NCI-H524 treated with DMSO at 0.1 percent for 48 hours (cell line): ENCODE results near the gene SPATA24.
"Not testable (repeated sequence)": the region's sequence is repeated elsewhere in the genome, so short reads cannot be mapped to it uniquely, and the experiment has no call there.

Experiments
- DNase-seq: peaks from one replicate; lab custom pipeline; 2025; lab: John Stamatoyannopoulos, UW

SPATA24 gene

DNA sequence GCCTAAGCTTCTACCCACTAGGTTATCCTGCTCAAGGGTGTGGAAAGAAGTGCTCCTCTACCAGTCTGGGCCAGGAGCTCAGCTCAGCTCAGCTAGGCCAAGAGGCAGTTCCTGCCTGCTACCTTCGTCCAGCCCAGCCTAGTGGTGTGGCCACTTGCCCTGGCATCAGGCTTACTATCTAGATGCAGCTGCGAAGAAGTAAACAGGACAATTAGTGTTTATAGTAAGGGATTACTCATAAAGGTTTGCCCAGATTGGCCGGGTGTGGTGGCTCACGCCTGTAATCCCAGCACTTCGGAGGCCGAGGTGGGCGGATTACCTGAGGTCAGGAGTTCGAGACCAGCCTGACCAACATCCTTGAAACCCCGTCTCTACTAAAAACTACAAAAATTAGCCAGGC lies 12.8 kb upstream of the SPATA24 start:
- no peak for DNase-seq

DNA sequence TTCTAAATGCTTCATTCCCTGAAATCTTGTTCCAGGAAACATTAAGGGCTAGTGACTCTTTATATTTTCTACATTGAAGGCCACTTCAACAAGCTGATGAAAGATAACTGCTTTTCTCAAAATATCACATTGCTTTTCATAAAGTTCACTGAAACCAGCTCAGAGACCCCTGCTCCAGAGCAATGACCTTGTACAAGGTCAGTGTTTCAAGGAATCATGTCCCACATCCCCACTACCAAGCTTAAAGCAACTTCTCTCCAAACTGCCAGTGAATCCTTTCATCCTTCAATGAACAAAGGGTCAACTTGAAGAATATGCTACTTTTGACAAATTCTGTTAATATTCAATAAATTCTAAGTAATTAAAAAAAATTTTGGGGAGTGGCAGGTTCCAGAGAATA lies 12.0 kb upstream of the SPATA24 start:
- DNase-seq: no peak

DNA sequence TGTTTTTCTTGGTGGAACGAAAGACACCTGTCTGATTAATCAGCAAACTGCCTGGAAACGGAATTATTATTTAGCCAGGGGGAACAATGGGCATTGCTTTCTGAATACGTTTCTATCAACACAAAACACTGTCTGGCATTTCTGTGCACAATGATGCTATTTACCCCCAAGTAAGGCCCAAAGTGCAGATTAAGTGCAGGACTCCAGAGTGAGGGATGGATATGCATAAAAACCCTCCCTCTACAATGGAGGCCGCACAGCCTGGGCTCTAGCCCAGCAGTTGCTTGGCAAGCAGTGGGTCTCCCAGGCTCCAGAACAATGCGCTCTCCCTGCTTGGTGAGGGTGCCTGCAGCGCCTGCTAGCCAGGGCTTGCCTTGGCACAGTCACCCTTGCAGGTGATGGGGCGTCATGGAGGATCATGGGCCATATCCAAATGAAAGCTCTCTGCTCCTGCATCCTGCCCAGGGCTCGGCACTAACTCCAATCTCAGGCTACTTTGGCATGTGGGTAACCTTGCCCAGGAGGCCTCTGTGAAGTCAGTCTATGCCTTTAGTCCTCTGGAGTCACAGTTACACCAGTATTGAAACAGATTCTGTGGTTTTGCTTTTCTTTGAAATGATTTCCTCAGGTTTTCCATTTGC lies 11.5 kb upstream of the SPATA24 start:
- DNase-seq: no peak

DNA sequence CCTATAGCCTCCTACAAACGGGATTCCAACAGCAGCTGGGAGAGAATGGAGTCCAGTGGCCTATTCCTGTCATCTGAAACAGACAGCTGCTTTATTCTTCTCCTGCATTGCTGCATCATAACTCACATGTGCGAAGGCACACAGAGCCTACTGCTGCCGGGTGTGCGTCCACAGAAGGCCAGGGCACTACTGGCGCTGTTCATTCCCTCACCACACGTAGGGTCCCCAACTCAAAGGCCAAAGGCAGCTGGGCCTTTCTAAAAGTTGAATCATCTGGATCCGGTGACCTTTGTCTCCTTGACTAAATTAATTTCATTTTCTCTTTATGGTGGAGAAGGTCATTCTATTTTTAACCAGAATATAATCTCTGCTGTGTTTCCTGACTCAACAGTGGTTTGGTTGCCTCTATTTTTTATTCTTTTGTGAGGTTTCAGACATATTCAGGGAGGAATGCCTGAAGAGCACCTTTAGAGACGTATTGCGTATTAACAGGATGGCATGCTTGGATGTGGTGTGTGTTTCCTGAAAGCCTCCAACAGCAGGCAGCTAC lies 10.8 kb upstream of the SPATA24 start:
- no peak for DNase-seq

DNA sequence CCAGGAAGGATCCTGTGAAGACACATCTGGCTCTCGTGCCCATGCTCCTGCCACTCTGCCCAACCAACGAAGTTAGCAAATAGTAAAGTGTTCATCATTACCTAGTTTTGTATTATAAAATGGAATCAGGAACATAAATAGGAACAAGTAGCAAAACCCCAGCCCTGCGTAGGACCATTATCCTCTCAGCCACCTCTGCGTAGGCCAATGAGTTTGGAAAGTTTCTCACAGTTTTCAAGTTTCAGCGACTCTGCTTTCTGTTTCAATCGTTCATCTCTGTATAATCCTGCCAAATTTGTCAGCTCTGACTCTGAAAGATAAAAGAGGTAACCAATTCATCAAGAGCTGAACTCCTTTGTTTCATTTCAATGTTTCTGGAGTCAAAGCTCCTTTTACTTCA lies 10.1 kb upstream of the SPATA24 start:
- DNase-seq: no peak

DNA sequence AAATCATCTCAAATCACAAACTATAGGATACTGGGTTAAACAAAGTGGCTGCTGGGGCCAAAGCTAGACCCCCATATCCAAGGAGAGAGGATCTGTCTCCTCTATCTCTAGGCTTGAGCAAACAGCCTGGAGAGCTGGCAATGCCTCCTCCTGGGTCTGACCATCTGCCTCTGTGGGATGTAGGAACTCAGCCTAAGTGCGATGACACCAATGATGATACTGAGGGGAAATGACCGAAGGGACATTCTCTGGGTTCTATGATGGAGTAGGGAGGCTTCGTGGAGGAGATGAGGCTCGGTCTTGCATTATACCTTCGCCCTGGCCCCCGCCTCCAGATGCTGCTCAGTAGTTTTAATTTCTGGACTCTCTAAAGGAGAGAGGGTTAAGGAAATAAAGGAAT lies 9.3 kb upstream of the SPATA24 start:
- DNase-seq: no peak

DNA sequence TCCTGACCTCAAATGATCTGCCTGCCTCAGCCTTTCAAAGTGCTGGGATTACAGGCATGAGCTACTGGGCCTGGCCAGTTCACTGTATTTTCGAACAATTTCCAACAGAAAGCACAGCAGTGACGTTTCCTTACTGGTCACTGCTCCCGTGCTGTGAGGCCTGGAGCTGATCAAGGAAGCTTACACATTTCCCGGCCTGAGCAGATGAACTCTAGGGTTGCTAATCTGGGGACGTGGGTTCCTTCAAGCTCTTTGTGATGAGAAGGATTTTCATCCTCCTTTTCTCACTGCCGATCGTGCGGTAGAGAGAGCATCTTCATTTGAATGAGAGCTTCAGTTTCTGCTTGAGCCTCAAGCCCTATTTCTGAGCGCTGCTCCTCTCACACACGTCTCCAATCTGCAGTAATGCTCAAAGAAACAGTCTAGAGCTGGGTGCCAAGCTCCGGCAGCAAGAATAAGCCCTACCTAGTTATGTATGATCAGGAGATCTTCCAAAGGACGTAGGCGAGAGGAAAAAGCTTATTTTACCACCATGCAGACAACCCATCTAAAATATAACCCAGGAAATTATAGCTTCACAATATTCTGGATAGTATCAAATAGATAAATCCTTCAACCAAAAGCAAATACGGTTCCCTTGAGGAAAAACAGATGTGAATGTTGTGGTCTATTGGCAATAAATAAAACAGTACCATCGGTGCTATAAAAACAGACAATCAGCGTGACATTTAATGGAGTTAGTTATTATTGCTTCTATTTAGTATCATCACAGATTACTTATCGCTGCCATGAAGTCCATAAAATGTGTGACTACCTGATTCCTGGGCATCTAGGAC lies 7.3 kb upstream of the SPATA24 start:
- no peak for DNase-seq

DNA sequence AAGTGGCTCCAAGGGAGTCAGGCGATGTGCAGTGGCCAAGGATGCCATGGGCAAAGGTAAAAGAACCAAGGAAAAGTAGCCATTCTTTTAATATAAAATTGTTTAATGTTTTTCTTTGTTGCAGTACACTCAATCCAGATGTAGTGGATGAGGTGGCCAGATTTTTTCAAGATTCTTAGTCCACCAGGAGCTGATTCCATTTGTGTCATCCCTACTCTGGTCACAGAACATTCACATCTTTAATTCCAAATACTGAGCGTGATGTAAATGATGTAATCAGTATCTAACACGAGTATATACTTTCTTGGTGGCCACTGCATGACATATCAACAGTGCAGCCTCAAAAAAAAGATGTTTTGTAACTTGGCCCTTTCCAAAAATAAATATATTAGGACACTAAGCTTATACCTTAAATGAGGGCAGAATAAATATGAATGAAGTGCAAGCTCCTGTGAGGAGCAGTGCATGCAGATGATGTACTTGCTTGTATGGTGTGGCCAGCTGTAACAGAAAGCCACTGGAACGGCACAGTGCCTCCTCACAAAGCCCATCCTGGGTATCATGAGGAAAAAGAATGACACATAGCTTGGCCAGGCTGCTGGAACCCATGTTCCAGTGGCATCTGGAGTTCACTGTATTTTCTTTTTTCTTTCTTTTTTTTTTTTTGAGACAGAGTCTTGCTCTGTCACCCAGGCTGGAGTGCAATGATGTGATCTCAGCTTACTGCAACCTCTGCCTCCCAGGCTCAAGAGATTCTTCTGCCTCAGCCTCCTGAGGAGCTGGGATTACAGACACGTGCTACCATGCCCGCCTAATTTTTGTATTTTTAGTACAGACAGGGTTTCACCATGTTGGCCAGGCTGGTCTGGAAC lies 6.5 kb upstream of the SPATA24 start:
- no peak for DNase-seq

DNA sequence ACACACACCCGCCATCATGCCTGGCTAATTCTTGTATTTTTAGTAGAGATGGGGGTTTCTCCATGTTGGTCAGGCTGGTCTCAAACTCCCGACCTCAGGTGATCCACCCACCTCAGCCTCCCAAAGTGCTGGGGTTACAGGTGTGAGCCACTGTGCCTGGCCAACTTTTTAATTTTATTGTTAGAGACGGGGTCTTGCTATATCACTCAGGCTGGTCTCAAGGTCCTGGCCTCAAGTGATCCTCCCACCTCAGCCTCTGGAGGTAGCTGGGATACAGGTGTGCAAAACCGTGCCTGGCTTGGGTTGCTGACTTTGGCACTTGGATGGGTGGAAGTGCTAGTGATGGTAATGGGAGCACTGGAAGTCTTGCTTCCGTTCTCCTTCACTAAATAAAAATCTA lies 5.2 kb upstream of the SPATA24 start:
- not testable (repeated sequence) for DNase-seq

DNA sequence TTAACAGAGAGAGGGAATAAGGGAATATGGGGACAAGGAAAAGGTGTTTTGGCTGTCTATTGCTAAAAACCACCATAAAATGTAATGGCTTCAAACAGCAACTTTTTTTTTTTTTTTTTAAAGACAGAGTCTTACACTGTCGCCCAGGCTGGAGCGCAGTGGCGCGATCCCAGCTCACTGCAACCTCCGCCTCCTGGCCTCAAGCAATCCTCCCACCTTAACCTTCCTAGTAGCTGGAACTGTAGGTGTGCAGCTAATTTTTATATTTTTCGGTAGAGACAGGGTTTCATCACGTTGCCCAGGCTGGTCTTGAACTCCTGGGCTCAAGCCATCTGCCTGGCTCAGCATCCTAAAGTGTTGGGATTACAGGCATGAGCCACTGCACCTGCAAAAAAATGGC lies 4.3 kb upstream of the SPATA24 start:
- DNase-seq: no peak

DNA sequence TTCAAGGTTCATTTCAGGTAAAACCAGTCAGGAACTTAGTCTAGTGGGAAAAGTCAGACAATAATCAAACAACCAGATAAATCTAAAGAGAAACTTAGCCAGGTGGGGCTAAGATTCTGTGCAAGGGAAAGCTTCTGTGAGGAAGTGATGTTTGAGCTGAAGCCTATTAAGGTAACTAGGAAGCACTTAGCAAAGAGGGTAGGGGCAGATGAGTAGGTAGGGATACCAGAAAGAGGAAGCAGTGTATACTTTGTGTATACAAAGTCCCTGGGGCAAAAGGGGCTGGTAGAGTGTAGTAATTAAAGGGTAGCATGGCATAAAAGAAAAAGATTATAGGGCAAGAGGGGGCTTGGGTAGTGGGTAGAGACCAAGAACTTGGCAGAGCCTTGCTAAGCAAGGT lies 3.6 kb upstream of the SPATA24 start:
- DNase-seq: no peak

DNA sequence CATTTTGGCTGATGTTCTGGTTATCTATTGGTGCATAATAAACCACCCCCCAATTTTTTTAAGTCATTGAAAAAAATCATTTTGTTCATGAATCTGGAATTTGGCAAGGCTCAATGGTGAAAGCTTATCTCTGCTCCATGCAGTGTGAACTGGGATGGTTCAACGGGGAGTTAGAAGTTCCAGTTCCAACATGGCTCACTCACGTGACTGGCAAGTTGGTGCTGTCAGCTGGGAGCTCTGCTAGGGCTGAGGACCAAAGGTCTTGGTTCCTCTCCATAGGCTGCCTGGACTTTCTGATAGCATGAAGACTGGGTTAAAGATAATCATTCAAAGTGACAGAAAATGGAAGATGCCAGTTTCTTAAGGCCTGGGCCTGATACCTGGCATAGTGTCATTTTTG lies 3.1 kb upstream of the SPATA24 start:
- DNase-seq: no peak

DNA sequence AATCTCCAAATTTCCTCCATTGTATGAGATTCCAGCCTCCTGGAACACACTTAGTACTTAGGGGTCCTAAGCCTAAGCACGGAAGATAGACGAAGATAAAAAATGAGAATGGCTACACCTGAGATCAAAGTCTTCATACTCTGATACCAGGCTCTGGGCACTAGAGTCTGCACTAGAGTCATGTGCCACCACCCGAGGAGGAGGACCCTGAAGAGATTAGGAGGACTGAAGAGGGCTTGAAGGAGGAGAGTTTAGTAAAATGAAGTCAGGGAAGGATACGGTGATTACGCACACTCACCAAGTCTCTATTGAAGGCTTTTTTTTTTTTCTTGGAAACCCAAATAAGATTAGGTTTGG lies 573 bp upstream of the SPATA24 start:
- no peak for DNase-seq

DNA sequence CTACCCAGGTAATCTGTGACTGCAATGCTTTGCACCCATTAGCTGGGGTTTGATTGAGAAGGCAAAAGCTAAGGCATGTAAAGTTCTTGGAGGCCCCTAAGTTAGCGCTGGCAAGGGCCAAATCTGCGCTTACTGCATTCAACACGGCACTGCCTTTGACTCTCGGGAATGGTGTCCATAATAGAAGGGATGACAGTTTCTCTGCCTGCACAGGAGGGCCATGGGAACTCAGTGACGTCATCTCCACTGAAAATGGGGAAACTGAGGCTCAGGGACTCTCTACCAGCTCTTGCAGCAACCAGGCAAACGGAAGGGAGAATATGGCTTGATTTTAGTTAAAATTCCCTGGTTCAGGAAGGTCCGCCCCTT lies 487 bp downstream of the SPATA24 start:
- DNase-seq: no peak

DNA sequence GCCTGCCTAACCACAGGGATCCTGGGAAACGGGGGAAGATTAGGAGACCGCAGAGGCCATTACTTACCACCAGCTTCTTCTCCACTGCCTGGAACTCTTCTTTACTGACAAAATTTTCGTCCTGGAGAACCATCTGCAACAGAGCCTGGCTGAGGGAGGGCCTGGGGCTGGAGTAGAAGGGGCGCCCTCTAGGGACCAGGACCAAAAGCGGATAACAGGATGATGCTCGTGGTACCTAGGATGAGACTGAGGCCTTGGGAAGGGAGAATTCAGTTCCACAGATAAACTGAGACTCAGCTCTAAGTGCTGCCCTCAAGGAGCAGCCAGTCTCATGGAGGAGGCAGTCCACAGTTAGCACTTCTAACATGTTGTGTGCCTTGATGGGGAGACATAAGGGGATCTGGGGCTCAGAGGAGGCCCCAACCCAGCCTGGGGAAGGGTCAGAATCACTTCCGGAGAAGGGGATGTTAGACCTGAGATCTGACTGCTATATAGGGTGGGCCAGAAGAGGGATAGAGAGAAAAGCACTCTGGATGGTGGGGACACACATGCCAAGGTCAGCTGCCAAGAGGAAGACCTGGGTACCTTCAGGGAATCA lies 1.2 kb downstream of the SPATA24 start:
- DNase-seq: no peak

DNA sequence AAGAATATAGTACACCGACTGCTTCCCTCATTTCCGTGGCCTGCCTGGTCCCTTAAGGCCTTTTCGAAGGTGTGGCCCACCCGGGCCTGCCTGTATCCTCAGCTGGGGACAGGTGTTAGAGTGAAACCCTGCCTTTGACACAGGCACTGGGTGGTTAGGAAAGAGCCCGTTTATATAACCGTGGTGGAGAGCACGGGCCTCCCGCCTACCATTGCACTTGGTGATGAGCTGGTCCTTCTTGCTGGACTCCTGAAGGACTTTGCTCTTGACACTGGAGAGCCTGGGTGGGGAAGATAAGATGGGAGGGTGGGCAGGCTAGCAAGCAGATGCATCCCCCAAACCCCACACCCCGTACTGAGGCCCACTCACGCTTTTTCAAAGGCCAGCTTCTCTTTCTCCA lies 2.3 kb downstream of the SPATA24 start:
- no peak for DNase-seq

DNA sequence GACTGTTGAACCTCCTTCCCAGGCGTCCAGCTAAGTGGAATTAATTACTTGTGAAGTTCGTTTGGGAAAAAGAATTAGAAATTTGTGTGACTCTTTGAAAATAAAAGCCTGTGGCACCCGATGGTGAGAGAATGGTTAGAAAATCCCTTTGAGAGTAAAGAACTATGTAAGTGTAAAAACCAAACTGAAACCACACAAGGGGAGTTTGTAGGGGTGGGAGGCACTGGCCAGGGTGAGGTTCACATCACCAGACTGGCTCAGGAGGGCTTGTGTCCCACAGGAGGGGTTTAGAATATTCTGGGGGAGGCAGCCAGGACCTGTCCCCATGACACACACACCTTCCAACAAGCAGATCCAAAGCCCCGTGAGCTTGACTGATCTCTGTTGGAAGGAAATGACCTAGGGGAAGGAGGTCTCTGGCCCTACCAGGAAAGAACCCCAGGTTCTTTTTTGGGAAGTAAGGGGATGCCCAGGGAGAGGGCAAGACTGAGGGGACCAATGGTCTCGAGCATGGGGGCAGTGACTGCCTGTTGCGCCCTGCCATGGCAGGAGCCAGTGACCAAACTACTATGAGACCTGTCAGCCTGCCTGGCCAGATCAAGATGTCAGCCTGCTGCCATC lies 4.3 kb downstream of the SPATA24 start:
- DNase-seq: no peak

DNA sequence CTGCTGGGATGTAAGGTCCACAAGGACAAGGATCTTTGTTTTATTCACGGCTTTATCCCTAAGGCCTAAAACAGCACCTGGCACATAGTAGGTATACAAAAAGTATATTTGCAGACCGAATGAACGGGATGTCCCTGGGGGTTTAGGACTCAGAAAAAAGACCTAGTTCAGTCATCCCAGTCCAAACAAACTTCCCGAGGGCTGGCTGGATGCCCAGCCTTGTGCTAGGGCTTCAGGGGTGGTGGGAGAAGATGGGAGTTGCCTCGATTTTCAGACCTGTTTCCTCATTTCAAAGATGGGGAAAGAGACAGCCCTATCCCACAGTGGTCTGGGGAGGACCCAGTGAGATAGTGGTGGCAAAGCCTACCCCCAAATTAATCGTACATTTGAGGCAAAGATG lies 6.0 kb downstream of the SPATA24 start:
- no peak for DNase-seq

DNA sequence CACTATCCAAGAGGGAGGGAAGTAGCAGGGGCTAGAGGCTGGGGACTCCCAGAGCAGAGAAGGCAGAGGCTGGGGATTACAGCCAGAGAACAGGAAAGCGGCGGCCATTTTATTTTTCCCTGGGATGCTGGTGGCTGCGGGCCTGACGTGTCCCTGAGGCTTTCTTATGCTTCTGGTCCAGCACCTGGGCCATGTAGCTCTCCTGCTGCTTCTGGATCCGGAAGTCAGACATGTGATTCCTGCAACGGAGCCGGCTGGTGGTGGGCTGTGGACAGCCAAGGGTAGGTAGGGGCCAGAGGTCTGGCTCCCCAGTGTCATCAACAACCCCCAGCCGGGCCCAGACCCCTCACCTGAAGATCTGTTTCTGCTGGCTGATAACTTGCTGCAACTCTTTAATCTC lies 7.2 kb downstream of the SPATA24 start:
- DNase-seq: no peak

DNA sequence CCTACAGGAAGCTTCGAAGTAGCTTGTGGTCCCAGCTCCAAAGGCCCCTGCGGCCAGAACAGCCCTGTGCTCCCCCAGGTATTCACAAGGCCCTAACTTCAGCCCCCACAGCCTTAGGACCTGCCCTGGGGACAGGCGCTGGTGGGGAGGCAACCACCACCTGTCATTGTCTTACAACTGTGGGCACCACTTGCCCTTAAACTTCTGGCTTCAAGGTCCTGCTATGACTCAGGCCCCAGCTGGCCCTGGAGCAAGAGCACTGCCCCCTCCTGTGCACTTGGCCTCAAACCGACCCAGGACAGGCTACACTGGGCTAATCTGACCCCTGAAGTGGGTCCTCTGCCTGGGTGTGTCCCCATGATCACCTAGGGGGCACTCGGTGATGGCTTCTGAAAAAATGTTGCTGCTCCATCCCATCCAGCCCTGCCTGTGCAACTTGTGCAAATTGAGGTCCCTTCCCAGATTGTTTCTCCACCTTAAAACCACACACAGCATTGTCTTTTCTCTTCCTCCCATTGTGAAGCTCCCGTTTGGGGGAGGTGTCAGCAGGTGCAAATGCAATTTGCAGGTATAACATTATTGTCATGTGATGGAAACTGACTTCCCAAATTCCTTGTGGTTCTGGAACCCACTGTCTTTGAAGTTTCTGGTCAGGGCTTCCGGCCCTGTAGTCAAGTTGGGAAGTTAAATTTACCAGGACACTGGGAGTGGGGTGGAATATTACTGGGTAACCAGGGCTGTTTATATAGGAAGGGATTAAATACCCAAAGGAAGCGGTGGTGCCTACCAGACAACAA lies 7.8 kb downstream of the SPATA24 start:
- no peak for DNase-seq
